Muscle layer of duodenum (tissue), 2 donors: ENCODE data around the gene KIAA0825.

Experiments
- H3K27ac ChIP-seq: one replicate; pipeline ENCODE4 v1.7.0; 2013; ENCODE audit warnings: mild to moderate bottlenecking, low read length
- H3K27me3 ChIP-seq: one replicate; pipeline ENCODE4 v1.7.0; 2013; ENCODE audit warnings: low read depth, mild to moderate bottlenecking, control low read depth, low read length
- H3K36me3 ChIP-seq, 2 donors: one replicate each; pipeline ENCODE4 v1.7.0; 2013; ENCODE audit warnings: low read length in 2 of 2, control low read depth in 1 of 2, mild to moderate bottlenecking in 1 of 2; ENCODE audit not compliant: insufficient read depth in 2 of 2, control insufficient read depth in 1 of 2
- H3K4me1 ChIP-seq, 2 donors: one replicate each; pipeline ENCODE4 v1.7.0; 2013; ENCODE audit warnings: low read length in 2 of 2, mild to moderate bottlenecking in 2 of 2, control low read depth in 1 of 2, moderate library complexity in 1 of 2; ENCODE audit not compliant: insufficient read depth in 2 of 2, control insufficient read depth in 1 of 2
- H3K4me3 ChIP-seq, 2 donors: one replicate each; pipeline ENCODE4 v1.7.0; 2013; ENCODE audit warnings: low read length in 2 of 2, low read depth in 1 of 2, mild to moderate bottlenecking in 1 of 2
- H3K9me3 ChIP-seq, 2 donors: one replicate each; pipeline ENCODE4 v1.7.0; 2013; ENCODE audit warnings: low read length in 2 of 2, control low read depth in 1 of 2, mild to moderate bottlenecking in 1 of 2; ENCODE audit not compliant: control insufficient read depth in 1 of 2
- donor health status: healthy.

Gene KIAA0825

GRCh38 chr5:94113087-94113486 lies 505.3 kb downstream of the KIAA0825 start:
- Histone ChIP-seq H3K36me3 (no peaks in the 10 kb centered on the region), H3K9me3 (peaks cover 0 to 5% of the 10 kb centered on the region in 2 donors), H3K4me3 (no peak overlapping the region), H3K4me1 (peaks cover 6 to 10% of the 10 kb centered on the region in 2 donors), H3K27me3 (no peaks in the 10 kb centered on the region), H3K27ac (no peak overlapping the region)

GRCh38 chr5:94111209-94112004 lies 507.0 kb downstream of the KIAA0825 start:
- no peaks in the 10 kb centered on the region for H3K27me3 ChIP-seq
- peak overlapping the region; percentile 89 to 91 for H3K4me3 ChIP-seq
- peaks cover 0 to 4% of the 10 kb centered on the region in 2 donors for H3K36me3 ChIP-seq
- H3K9me3 ChIP-seq: peaks cover 0 to 1% of the 10 kb centered on the region in 2 donors
- peaks cover 6 to 10% of the 10 kb centered on the region in 2 donors for H3K4me1 ChIP-seq
- H3K27ac ChIP-seq: peak overlapping the region; percentile 91

GRCh38 chr5:94103514-94104245 lies 514.7 kb downstream of the KIAA0825 start:
- Histone ChIP-seq H3K36me3 (peaks cover 0 to 7% of the 10 kb centered on the region in 2 donors), H3K9me3 (peaks cover 0 to 13% of the 10 kb centered on the region in 2 donors), H3K27me3 (no peaks in the 10 kb centered on the region), H3K27ac (no peak overlapping the region), H3K4me1 (no peaks in the 10 kb centered on the region), H3K4me3 (no peak overlapping the region)
